Progenitor cell of endocrine pancreas (in vitro differentiated cells): ENCODE results near the gene PARVB. TPM values are rescaled to one million over a fixed set of nuclear protein-coding genes. Genes with fewer than 3 reads are reported as not detected.

Source experiments
- DNase-seq: peaks from one replicate; pipeline ENCODE4 v3.0.0; 2021; ENCODE audit warnings: low spot score; ENCODE audit not compliant: unreplicated experiment
- H3K27ac Mint-ChIP-seq: 2 replicates; pipeline ENCODE4 v1.8.0; 2021; ENCODE audit warnings: mild to moderate bottlenecking, moderate library complexity, mixed read lengths
- H3K27me3 Mint-ChIP-seq: 2 replicates; pipeline ENCODE4 v1.8.0; 2021; ENCODE audit warnings: mixed read lengths
- H3K36me3 Mint-ChIP-seq: 2 replicates; pipeline ENCODE4 v1.8.0; 2022; ENCODE audit warnings: mixed read lengths; ENCODE audit not compliant: insufficient read depth
- H3K4me1 Mint-ChIP-seq: 2 replicates; pipeline ENCODE4 v1.8.0; 2021; ENCODE audit warnings: low read depth, mixed read lengths
- H3K4me3 Mint-ChIP-seq: 2 replicates; pipeline ENCODE4 v1.8.0; 2021; ENCODE audit warnings: low read depth, mild to moderate bottlenecking, moderate library complexity, mixed read lengths
- H3K9me3 Mint-ChIP-seq: 2 replicates; pipeline ENCODE4 v1.8.0; 2021; ENCODE audit warnings: low read depth, mixed read lengths
- CTCF ChIP-seq: fragments of 200-600 bp; sonication (generic); IDR thresholded peaks from one replicate; pipeline ENCODE4 v1.5.0; 2021; ENCODE audit warnings: antibody characterized with exemption, mild to moderate bottlenecking; ENCODE audit not compliant: unreplicated experiment
- total RNA-seq: library from RNA; stranded (reverse); gene quantifications from 2 replicates; pipeline ENCODE4 v1.2.1, GENCODE V29; 2021

Gene PARVB
- total RNA-seq, 1 donor from 2014 or later, result 11.8 TPM

GRCh38 chr22:44001521-44001920 lies 22.6 kb upstream of the PARVB start:
- peaks cover 14% of the 10 kb centered on the region for H3K4me1 Mint-ChIP-seq
- no peaks in the 10 kb centered on the region for H3K27me3 Mint-ChIP-seq
- H3K27ac Mint-ChIP-seq, result no peak overlapping the region
- H3K36me3 Mint-ChIP-seq, result peaks cover 23% of the 10 kb centered on the region
- H3K9me3 Mint-ChIP-seq, result no peaks in the 10 kb centered on the region
- DNase-seq, result no peak
- TF ChIP-seq CTCF, result no peak
- H3K4me3 Mint-ChIP-seq, result no peak overlapping the region

- Mint-ChIP-seq H3K27ac (no peak overlapping the region), H3K36me3 (peaks cover 18% of the 10 kb centered on the region), H3K27me3 (no peaks in the 10 kb centered on the region), H3K9me3 (no peaks in the 10 kb centered on the region), H3K4me1 (peaks cover 14% of the 10 kb centered on the region), H3K4me3 (no peak overlapping the region)
- TF ChIP-seq CTCF, result no peak
- DNase-seq, result no peak
These were observed 21.8 kb upstream of the PARVB start for GRCh38 chr22:44002324-44002723.

GRCh38 chr22:44002997-44003396 lies 21.1 kb upstream of the PARVB start:
- Mint-ChIP-seq H3K36me3 (peaks cover 15% of the 10 kb centered on the region), H3K27me3 (no peaks in the 10 kb centered on the region), H3K4me1 (peaks cover 14% of the 10 kb centered on the region), H3K27ac (no peak overlapping the region), H3K9me3 (no peaks in the 10 kb centered on the region), H3K4me3 (no peak overlapping the region)
- no peak for DNase-seq
- TF ChIP-seq CTCF, result no peak

GRCh38 chr22:44003405-44004103 lies 20.5 kb upstream of the PARVB start:
- no peaks in the 10 kb centered on the region for H3K9me3 Mint-ChIP-seq
- peaks cover 8% of the 10 kb centered on the region for H3K4me1 Mint-ChIP-seq
- TF ChIP-seq CTCF, result no peak
- no peak overlapping the region for H3K4me3 Mint-ChIP-seq
- H3K27ac Mint-ChIP-seq, result no peak overlapping the region
- no peak for DNase-seq
- H3K36me3 Mint-ChIP-seq, result peaks cover 14% of the 10 kb centered on the region
- H3K27me3 Mint-ChIP-seq, result no peaks in the 10 kb centered on the region

GRCh38 chr22:44004104-44004460 lies 20.0 kb upstream of the PARVB start:
- Mint-ChIP-seq H3K36me3 (peaks cover 14% of the 10 kb centered on the region), H3K9me3 (no peaks in the 10 kb centered on the region), H3K4me3 (no peak overlapping the region), H3K4me1 (peaks cover 3% of the 10 kb centered on the region), H3K27ac (no peak overlapping the region), H3K27me3 (no peaks in the 10 kb centered on the region)
- TF ChIP-seq CTCF, result no peak
- no peak for DNase-seq
